RWPE2 (cell line): ENCODE measurements around the gene HOXD12.
A peak's percentile ranks its signal among the peaks of the same experiment; 100 is the strongest.

Experiments used
- ATAC-seq: fragments of 200-7000 bp; cut with Tn5 transposase; 3 replicates; pipeline ENCODE4 v1.9.1; 2021; ENCODE audit warnings: low read depth
- DNase-seq: peaks from one replicate; pipeline ENCODE4 v3.0.0-alpha.2; 2020; ENCODE audit warnings: low spot score
- H3K27ac ChIP-seq: fragments of 450-650 bp; 2 replicates; pipeline ENCODE4 v1.5.1; 2017; ENCODE audit warnings: mild to moderate bottlenecking; ENCODE audit not compliant: poor library complexity, severe bottlenecking
- H3K27me3 ChIP-seq: fragments of 250-450 bp; sonication (Bioruptor Pico); 2 replicates; pipeline ENCODE4 v1.5.1; 2021; ENCODE audit warnings: mild to moderate bottlenecking, moderate library complexity; ENCODE audit not compliant: insufficient read depth, poor library complexity, severe bottlenecking
- H3K36me3 ChIP-seq: fragments of 250-450 bp; sonication (Bioruptor Pico); 2 replicates; pipeline ENCODE4 v1.5.1; 2020; ENCODE audit warnings: low read depth, mild to moderate bottlenecking, moderate library complexity
- H3K4me1 ChIP-seq: fragments of 250-450 bp; sonication (Bioruptor Pico); 2 replicates; pipeline ENCODE4 v1.5.1; 2021; ENCODE audit warnings: mild to moderate bottlenecking, moderate library complexity; ENCODE audit not compliant: insufficient read depth, poor library complexity, severe bottlenecking
- H3K4me3 ChIP-seq: fragments of 250-450 bp; sonication (Bioruptor Pico); 2 replicates; pipeline ENCODE4 v1.5.1; 2021; ENCODE audit warnings: mild to moderate bottlenecking, moderate library complexity; ENCODE audit not compliant: severe bottlenecking
- H3K9me3 ChIP-seq: fragments of 250-450 bp; sonication (Bioruptor Pico); 2 replicates; pipeline ENCODE4 v1.5.1; 2021; ENCODE audit warnings: mild to moderate bottlenecking, moderate library complexity; ENCODE audit not compliant: severe bottlenecking
- TF ChIP-seq, protein P1 (sequence below): fragments of 450-650 bp; IDR thresholded peaks from one replicate; pipeline ENCODE4 v1.5.1; 2017; ENCODE audit warnings: mild to moderate bottlenecking, moderate library complexity; ENCODE audit not compliant: poor library complexity, severe bottlenecking

Gene HOXD12

DNA sequence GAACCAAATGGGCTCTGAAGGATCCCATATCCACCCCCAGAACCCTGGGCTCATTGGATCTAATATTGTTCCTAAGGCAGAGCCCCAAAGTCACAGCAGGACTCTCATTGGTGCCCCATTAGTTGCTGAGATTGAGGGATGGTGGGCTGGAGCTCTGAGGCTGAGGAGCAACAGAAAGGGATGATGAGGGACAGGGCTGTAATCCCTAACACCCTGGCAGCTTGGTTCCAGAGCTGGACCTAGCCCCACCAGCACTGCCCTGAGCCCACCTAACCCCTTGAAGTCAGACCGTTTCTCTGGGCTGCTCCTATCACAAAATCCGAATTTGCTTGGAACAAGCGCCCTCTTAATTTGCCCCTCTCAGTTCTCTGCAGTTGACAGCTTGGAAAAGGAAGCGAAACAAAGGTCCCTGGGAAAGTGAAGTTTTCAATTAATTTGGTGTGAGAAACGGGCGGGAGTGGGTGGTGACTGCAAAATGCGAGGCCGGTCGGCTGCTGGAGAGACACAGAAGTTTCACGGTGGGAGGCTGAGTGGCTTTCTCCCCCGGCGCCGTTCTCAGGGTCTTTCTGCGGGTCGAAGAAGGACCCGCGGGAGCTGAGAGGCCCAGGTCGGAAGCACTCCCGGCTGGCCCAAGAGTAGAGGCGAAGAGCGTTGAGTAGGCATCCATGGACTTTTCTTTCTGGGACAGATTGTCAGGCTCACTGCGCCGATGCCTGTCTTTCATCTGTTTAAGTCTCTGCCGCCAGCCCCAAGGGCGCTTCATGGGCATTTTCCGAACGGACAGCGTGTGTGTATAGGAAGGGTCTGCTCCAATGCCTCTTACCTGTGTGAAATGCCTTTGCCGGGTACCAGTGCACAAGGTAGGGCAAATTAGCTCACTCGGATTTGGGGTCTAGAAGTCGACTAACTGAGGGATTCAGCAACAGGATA lies 8.0 kb upstream of the HOXD12 start:
- Histone ChIP-seq H3K9me3 (no peaks in the 10 kb centered on the region), H3K4me3 (no peak overlapping the region), H3K27me3 (peaks cover 97% of the 10 kb centered on the region), H3K27ac (no peak overlapping the region), H3K36me3 (no peaks in the 10 kb centered on the region), H3K4me1 (no peaks in the 10 kb centered on the region)
- DNase-seq (no peak), ATAC-seq (no peak)
- TF ChIP-seq, protein P1, sequence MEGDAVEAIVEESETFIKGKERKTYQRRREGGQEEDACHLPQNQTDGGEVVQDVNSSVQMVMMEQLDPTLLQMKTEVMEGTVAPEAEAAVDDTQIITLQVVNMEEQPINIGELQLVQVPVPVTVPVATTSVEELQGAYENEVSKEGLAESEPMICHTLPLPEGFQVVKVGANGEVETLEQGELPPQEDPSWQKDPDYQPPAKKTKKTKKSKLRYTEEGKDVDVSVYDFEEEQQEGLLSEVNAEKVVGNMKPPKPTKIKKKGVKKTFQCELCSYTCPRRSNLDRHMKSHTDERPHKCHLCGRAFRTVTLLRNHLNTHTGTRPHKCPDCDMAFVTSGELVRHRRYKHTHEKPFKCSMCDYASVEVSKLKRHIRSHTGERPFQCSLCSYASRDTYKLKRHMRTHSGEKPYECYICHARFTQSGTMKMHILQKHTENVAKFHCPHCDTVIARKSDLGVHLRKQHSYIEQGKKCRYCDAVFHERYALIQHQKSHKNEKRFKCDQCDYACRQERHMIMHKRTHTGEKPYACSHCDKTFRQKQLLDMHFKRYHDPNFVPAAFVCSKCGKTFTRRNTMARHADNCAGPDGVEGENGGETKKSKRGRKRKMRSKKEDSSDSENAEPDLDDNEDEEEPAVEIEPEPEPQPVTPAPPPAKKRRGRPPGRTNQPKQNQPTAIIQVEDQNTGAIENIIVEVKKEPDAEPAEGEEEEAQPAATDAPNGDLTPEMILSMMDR, result no peak

DNA sequence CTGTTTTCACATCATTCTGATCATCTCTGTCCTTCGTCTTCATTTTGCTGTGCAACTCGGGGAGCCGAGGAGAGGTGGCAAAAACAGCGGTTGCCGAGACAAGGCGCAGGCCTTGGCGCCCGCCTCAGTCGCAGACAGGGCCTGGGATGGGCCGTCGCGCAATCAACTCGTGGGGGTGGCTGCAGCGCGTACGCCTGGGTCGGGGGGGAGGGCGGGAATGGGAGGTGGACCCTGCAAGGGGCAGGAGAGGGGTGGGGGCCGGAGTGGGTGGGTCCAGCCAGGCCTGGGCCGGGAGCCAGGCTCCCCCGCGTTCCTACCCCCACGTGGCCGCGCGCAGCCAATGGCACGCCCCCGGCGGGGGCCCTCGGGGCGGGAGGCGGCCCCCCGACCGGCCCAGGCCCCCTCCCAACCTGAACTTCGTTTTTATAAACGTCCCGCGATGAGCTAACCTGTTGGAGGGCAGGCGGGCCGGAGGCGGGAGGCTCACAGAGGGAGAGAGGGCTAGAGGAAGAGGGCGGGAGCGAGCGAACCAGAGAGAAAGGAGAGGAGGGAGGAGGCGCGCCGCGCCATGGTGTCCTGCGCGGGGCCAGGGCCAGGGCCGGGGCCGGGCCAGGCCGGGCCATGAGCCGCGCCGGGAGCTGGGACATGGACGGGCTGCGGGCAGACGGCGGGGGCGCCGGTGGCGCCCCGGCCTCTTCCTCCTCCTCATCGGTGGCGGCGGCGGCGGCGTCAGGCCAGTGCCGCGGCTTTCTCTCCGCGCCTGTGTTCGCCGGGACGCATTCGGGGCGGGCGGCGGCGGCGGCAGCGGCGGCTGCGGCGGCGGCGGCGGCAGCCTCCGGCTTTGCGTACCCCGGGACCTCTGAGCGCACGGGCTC lies 7.1 kb upstream of the HOXD12 start, which contains the start of gene HOXD13:
Gene HOXD13 (plus strand): TSS at position 452 of the 875 bp plus-strand sequence. CDS start 170 bp downstream, at position 622.
- ATAC-seq (peak; percentile 67), DNase-seq (no peak)
- Histone ChIP-seq H3K27ac (no peak within 1 kb of the TSS), H3K4me3 (peak within 1 kb of the TSS; percentile 39), H3K27me3 (peaks cover 97% of the 10 kb centered on the region), H3K9me3 (no peaks in the 10 kb centered on the region), H3K36me3 (no peaks in the 10 kb centered on the region), H3K4me1 (no peaks in the 10 kb centered on the region)
- TF ChIP-seq, protein P1, result no peak

DNA sequence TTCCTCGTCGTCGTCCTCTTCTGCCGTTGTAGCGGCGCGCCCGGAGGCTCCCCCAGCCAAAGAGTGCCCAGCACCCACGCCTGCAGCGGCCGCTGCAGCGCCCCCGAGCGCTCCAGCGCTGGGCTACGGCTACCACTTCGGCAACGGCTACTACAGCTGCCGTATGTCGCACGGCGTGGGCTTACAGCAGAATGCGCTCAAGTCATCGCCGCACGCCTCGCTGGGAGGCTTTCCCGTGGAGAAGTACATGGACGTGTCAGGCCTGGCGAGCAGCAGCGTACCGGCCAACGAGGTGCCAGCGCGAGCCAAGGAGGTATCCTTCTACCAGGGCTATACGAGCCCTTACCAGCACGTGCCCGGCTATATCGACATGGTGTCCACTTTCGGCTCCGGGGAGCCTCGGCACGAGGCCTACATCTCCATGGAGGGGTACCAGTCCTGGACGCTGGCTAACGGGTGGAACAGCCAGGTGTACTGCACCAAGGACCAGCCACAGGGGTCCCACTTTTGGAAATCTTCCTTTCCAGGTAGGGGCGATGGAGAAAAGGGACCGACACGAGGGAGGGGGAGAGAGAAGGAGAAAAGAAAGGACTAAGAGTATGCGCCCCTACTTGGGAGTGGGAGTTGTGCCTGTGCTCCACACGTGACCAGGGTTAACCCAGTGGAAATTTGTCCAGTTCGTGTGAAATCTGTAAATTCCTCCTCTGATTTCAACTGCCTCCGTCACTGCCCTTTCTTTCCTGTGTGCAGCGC lies 6.3 kb upstream of the HOXD12 start:
- Histone ChIP-seq H3K27ac (no peak overlapping the region), H3K27me3 (peaks cover 95% of the 10 kb centered on the region)

DNA sequence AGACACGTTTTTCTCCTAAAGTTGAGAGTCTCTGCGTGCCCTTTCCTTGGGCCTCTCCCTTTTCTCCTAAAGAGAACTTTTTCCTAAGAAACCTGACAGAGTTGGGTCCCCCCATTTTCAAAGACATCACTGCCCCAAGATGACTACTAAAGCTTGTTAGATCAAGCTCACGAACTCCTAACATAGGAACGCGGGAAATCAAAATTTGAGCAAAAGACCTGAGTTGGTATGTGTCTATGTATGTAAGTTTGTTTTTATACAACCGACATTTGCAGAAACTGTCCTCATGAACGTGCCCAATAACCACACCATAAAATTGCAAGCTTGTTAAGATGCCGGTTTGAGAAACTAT lies 5.7 kb upstream of the HOXD12 start:
- no peak for ATAC-seq
- H3K4me1 ChIP-seq, result no peaks in the 10 kb centered on the region
- TF ChIP-seq, protein P1, result no peak
- no peak for DNase-seq
- H3K36me3 ChIP-seq, result no peaks in the 10 kb centered on the region
- H3K9me3 ChIP-seq, result no peaks in the 10 kb centered on the region
- peaks cover 93% of the 10 kb centered on the region for H3K27me3 ChIP-seq
- H3K4me3 ChIP-seq, result peak overlapping the region; percentile 39
- H3K27ac ChIP-seq, result no peak overlapping the region

More for the DNA sequence above, 6.3 kb upstream of the HOXD12 start:
- ATAC-seq, result peak; percentile 13; the same call in 2 of the 3 replicates
- H3K9me3 ChIP-seq, result no peaks in the 10 kb centered on the region
- no peaks in the 10 kb centered on the region for H3K36me3 ChIP-seq
- DNase-seq, result no peak
- TF ChIP-seq, protein P1, result peak; percentile 46
- H3K4me3 ChIP-seq, result peak overlapping the region; percentile 39
- no peaks in the 10 kb centered on the region for H3K4me1 ChIP-seq
